ENCODE data around the gene RELN.

The RELN gene

GRCh38 chr7:103711413-103711812 is 278.0 kb downstream of the RELN start:
- intact Hi-C loops (cut with DNase I), result no loop called here

GRCh38 chr7:103710247-103710646 is 279.2 kb downstream of the RELN start:
- DNase-seq, result no peak
- intact Hi-C loops (cut with DNase I), result no loop called here

More at GRCh38 chr7:103711413-103711812, 278.0 kb downstream of the RELN start:
- DNase-seq, result no peak

- intact Hi-C loops (cut with DNase I), result no loop called here
Measured at GRCh38 chr7:103706805-103707204, 282.7 kb downstream of the RELN start.

GRCh38 chr7:103705542-103705941 is 283.9 kb downstream of the RELN start:
- intact Hi-C loops (cut with DNase I), result no loop called here
- DNase-seq, result no peak

More at GRCh38 chr7:103706805-103707204, 282.7 kb downstream of the RELN start:
- no peak for DNase-seq

- intact Hi-C loops (cut with DNase I), result no loop called here
- no peak for DNase-seq
Measured at GRCh38 chr7:103704701-103705100, 284.8 kb downstream of the RELN start.

- intact Hi-C loops (cut with DNase I), result no loop called here
- no peak for DNase-seq
Measured at GRCh38 chr7:103702982-103703381, 286.5 kb downstream of the RELN start.

- intact Hi-C loops (cut with DNase I), result no loop called here
- no peak for DNase-seq
Measured at GRCh38 chr7:103702454-103702853, 287.0 kb downstream of the RELN start.

GRCh38 chr7:103699032-103699431 is 290.4 kb downstream of the RELN start:
- intact Hi-C loops (cut with DNase I), result no loop called here
- no peak for DNase-seq

- DNase-seq, result no peak
- intact Hi-C loops (cut with DNase I), result no loop called here
Measured at GRCh38 chr7:103698064-103698463, 291.4 kb downstream of the RELN start.

GRCh38 chr7:103695521-103695920 is 293.9 kb downstream of the RELN start:
- no peak for DNase-seq
- intact Hi-C loops (cut with DNase I), result no loop called here

GRCh38 chr7:103694304-103694703 is 295.2 kb downstream of the RELN start:
- intact Hi-C loops (cut with DNase I), result no loop called here

GRCh38 chr7:103691291-103691690 is 298.2 kb downstream of the RELN start:
- intact Hi-C loops (cut with DNase I), result no loop called here

More at GRCh38 chr7:103694304-103694703, 295.2 kb downstream of the RELN start:
- no peak for DNase-seq

GRCh38 chr7:103690242-103690974 is 299.1 kb downstream of the RELN start:
- intact Hi-C loops (cut with DNase I), result no loop called here
- no peak for DNase-seq

More at GRCh38 chr7:103691291-103691690, 298.2 kb downstream of the RELN start:
- no peak for DNase-seq

GRCh38 chr7:103689255-103689654 is 300.2 kb downstream of the RELN start:
- intact Hi-C loops (cut with DNase I), result no loop called here
- no peak for DNase-seq

- intact Hi-C loops (cut with DNase I), result no loop called here
- no peak for DNase-seq
Measured at GRCh38 chr7:103687951-103688350, 301.5 kb downstream of the RELN start.

- no peak for DNase-seq
- intact Hi-C loops (cut with DNase I), result no loop called here
Measured at GRCh38 chr7:103687272-103687671, 302.2 kb downstream of the RELN start.

- DNase-seq, result no peak
- intact Hi-C loops (cut with DNase I), result no loop called here
Measured at GRCh38 chr7:103686763-103687162, 302.7 kb downstream of the RELN start.

GRCh38 chr7:103686064-103686463 is 303.4 kb downstream of the RELN start:
- DNase-seq, result no peak
- intact Hi-C loops (cut with DNase I), result no loop called here

- intact Hi-C loops (cut with DNase I), result no loop called here
Measured at GRCh38 chr7:103685646-103686045, 303.8 kb downstream of the RELN start.

GRCh38 chr7:103683348-103683747 is 306.1 kb downstream of the RELN start:
- intact Hi-C loops (cut with DNase I), result no loop called here

More at GRCh38 chr7:103685646-103686045, 303.8 kb downstream of the RELN start:
- no peak for DNase-seq

More at GRCh38 chr7:103683348-103683747, 306.1 kb downstream of the RELN start:
- DNase-seq, result no peak

Data from head of caudate nucleus (tissue), 42 donors.